Loucy (cell line): ENCODE results near the gene GLOD4.

Source experiments
- EZH2phosphoT487 ChIP-seq: fragments of 200-600 bp; IDR thresholded peaks from 2 replicates; pipeline ENCODE4 v1.6.1; 2018; ENCODE audit warnings: antibody characterized with exemption, mild to moderate bottlenecking, moderate library complexity, borderline replicate concordance
- TF ChIP-seq, protein P1 (sequence below): fragments of 200-600 bp; sonication (generic); conservative IDR thresholded peaks from 2 replicates; pipeline ENCODE4 v1.5.1; 2014; ENCODE audit warnings: mild to moderate bottlenecking, antibody characterized with exemption, low read length

DNA sequence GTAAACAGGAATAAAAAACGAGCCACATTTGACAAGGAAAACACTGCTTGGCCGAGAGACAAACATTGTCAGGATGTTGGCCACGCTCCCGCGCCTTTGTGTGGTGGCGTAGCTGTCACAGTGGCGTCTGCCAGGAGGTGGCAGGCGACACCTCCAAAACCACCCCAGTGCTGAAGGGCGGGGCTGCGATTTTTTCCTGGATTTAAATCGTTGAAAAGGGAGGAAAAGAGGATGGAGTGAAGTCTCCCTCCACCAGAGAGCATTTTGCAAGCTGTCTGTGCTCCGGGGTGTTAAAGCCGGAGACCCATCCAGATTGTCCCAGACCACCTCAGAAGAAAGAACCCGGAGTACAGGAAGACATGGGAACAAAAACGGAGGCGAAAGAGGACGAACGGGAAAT lies 12.8 kb upstream of the GLOD4 start:
- TF ChIP-seq, protein P1, sequence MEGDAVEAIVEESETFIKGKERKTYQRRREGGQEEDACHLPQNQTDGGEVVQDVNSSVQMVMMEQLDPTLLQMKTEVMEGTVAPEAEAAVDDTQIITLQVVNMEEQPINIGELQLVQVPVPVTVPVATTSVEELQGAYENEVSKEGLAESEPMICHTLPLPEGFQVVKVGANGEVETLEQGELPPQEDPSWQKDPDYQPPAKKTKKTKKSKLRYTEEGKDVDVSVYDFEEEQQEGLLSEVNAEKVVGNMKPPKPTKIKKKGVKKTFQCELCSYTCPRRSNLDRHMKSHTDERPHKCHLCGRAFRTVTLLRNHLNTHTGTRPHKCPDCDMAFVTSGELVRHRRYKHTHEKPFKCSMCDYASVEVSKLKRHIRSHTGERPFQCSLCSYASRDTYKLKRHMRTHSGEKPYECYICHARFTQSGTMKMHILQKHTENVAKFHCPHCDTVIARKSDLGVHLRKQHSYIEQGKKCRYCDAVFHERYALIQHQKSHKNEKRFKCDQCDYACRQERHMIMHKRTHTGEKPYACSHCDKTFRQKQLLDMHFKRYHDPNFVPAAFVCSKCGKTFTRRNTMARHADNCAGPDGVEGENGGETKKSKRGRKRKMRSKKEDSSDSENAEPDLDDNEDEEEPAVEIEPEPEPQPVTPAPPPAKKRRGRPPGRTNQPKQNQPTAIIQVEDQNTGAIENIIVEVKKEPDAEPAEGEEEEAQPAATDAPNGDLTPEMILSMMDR = no peak
- no peak for TF ChIP-seq EZH2phosphoT487
